KBM-7 (cell line): ENCODE data around the gene INSIG1.

ENCODE experiments used
- DNase-seq: peaks from one replicate; pipeline ENCODE4 v3.0.0-alpha.2; 2015
- in situ Hi-C: fragments of 300-500 bp; cut with MboI; formaldehyde crosslinking; loops from 2 replicates; pipeline ENCODE4 v1.14.3; 2020; ENCODE audit warnings: low sequenced_read_pairs, low pct_unique_long_range_greater_than_20kb, mixed read lengths

The INSIG1 gene

DNA sequence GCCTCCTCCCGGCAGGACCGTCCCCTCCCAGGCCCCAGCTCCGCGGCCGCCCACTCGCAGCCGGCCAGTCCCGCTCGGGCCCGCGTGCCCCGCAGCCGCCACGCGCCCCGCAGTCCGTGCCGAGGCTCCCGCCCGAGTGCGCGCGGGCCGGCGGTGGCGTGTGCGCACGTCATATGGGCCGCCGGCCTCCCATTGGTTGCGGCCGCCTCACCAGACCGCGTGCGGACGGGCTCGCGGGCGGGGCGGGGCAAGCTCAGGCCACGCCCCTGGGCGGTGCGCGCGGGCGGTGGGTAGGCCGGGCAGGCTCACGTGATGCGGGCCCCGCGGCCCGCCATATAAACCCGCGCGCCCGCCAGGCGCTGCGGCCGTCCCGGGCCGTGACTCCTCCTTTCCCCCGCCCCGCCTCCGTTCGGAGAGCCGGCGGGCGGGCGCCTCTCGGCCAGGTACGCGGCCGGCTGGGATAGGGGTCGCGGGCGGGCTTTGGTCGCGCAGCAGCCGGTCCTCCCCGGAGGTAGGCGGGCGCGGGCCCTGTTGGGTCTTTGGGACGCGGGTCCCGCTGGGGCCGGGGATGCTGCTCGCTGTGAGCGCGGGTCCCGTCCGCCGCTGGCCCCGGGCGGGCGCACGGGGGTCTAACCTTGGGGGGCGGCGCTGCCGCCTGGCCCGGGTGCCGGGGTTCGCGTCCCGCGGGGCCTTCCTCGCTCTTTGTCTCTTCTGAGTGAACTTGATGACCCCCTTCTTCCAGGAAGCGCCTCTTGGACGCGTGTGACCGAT, at the start of gene INSIG1:
TSS of gene INSIG1 (plus strand) at position 362 of the 771 bp plus-strand sequence. CDS start at position 770, 408 bp downstream.
- in situ Hi-C loops = no loop called here
- DNase-seq = peak; percentile 93

DNA sequence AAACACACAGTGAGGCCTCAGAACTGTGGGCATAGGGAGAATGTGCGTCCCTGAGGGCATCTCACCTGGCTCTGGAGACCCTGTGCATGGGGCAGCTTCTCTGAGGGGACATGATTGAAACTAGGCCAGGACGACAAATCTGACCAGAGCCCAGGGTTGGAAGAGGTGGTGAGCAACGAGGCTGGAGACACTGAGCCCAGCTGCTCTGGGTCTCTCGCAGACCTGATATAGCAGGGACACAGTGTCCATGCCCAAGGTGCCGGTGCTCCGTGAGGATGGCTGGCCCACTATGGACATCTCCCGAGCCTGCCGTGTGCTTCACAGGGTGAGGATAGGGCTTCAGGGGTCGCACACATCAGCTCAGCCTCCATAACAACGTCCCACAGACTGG, 49.3 kb upstream of the INSIG1 start:
- no peak for DNase-seq
- in situ Hi-C loops = no loop called here

DNA sequence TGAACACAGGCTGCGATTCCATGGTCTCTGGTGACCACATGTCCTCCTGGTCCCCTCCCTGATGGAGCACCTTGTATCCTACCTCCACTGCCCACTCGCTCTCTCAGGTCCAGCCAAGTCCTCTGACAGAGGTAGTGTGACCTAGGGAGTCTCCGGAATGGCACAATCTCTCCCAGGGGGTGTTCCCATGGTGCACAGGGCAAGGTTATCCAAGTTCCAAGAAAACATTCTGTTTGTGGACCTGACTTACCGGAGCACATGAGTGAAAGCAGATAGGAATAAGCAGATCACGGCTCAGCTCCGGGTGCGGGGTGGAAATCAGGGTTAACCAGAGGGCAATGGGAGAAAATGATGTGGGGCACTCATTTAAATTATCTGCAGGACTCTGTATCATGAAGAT, 45.8 kb upstream of the INSIG1 start:
- DNase-seq = no peak
- in situ Hi-C loops = no loop called here

DNA sequence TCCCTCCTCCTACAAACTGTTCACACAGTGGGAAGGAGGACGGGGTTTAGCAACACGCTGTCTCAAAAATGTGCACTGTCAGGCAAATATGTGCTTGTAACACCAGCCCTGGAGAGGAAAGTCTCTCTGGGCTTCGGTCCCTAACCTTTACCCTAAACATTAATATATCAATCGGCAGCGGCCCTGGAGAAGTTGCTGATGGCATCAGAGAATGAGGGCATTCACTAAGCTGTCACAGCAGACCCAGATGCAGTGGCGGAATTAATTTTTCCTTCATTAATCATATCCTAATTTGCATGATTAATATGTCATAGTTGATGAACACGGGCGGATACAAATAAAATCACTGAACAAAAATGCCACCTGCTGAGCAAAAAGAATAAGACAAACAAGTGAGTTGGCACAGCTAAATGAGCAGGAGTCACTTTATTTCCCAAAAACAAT, 45.2 kb upstream of the INSIG1 start:
- in situ Hi-C loops = no loop called here
- no peak for DNase-seq

DNA sequence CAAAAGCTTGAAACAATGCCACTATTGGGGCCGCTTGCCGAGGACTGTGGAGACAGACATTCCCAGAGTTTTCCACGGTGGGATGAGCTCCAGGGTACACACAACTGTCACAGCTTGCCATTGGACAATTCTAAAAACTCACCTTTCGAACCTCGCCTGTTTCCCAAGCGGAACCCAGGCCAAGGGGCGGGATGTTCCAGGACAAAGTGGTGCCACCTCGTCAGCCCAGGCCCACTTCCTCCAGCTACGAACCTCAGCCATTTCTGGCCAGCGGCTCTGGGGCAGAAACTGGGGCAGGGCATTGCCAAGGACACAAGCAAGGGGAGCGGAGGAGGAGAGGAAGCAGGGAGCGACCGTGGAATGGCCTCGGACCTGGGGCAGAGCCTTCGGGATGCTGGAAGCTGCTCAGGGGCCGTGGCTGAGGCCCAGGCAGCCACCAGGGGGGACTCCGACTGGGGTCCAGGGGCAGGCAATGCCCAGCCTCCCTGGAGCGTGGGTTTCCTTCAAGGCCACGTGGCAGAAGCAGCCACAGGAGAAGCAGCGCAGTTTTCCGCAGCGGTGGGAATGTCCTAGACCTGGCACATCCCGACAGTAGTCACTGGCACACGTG, 44.7 kb upstream of the INSIG1 start:
- in situ Hi-C loops = no loop called here
- DNase-seq = no peak

DNA sequence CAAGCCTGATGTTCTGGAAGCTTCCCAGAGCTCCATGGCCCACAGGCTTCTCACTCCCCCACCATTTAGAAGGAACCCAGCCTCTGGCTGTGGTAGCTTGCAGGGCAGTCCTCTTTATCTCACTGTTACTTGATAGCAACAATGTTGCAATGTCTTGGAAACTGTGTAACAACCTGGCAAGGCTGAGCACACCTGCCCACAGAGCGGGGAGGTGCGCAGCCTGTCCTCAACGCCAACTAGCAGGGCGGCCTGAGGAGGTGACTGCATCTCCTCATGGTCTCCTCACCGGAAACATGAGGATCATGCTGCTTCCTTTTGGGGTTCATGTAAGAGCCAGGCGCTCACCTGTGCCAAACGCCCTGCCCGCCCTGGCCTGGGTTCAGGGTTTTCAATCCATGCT, 43.7 kb upstream of the INSIG1 start:
- in situ Hi-C loops = no loop called here
- no peak for DNase-seq

DNA sequence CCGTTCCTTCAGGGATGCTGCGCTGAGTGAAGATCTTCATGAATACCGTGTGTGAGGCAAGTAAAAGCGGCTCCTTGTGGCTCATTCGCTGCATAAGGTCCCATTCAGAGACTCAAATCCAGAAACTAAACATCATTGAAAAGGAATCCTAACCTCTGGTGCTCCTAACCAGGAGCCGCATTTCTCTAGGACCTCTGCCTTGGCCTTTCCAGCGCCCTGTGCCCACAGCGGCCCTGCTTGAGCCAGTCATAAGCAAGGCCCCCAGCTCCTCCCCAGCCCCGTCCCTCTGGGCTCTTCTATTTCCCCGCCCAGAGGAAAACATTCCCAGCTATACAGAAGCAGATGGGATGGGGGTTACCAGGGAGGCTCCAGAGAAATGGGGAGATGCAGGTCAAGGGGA, 42.6 kb upstream of the INSIG1 start:
- in situ Hi-C loops = no loop called here
- no peak for DNase-seq

DNA sequence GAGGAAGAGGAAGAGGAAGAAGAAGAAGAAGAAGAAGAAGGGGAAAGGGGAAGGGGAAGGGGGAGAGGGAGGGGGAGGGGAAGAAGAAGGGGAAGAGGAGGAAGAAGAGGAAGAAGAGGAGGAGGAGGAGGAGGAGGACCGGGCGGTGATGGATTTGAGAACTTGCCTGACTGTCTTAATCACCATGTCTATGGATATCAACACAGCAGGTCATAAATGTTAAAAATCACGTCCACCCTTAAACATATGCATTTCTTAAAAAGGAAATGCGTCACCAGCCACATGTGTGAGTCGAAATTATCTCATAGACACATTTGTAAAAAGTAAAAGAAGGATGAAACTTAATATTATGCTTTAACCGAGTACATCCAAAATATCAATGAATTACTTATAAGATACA, 42.1 kb upstream of the INSIG1 start:
- no peak for DNase-seq
- in situ Hi-C loops = no loop called here

DNA sequence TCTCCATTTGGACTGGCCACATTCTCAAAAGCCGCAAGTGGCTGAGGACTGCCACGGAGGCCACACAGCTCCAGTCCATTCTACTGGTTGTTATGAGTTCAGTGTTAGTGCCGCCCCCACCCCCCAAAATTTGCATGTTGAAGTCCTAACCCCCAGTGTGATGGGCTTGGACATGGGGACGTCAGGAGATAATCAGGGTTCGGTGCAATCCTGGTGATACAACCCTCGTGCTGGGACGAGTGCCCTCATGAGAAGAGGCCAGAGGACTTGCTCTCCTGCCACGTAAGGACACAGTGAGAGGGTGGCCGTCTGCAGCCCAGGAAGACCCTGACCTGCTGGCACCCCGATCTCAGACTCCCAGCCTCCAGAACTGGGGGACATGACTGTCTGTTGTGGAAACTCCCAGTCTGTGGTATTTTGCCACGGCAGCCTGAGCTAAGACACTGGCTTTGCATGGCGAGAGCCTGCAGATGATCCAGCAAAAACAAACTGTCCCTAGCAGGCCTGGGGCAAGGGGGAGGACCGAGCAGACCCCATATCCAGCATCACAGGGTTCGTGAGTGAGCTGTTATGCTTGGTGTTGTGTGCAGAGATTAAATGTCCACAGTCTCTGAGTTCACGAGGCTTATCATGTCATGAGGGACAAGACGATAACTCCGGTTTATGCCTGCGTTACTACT, 41.5 kb upstream of the INSIG1 start:
- no peak for DNase-seq
- in situ Hi-C loops = no loop called here

DNA sequence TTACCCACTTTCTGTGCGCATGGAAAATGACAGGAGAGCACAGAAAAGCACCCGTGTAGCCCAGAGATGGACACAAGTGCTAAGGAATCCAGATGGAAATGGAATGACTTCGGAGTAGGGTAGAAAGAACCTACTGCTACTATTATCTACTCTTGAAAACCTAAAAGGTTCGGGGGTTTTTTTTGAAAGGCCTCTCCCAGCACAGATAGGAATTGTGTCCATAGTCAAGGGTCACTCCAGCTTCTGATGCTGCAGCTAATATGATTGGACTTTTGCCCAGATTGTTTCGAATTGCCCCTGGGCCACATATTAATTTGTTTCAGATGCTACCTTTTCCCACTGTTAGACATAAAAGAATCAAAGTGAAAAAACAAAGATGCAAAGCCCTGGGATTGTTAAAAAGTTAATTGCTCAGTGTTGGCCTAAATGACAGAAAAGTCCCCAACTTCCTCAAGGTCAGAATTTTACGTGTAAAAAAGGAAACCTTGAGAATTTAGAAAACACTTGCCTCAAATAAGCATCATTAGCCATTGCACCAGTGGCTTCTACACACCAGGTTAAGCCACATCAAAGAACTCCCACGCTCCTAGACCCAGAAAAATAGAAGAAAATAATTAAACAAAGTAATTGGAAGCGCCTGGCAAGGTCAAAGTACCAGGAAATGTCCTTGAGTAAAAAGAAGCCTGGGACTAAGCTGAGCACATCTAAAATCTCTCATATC, 40.8 kb upstream of the INSIG1 start:
- in situ Hi-C loops = no loop called here
- DNase-seq = no peak

DNA sequence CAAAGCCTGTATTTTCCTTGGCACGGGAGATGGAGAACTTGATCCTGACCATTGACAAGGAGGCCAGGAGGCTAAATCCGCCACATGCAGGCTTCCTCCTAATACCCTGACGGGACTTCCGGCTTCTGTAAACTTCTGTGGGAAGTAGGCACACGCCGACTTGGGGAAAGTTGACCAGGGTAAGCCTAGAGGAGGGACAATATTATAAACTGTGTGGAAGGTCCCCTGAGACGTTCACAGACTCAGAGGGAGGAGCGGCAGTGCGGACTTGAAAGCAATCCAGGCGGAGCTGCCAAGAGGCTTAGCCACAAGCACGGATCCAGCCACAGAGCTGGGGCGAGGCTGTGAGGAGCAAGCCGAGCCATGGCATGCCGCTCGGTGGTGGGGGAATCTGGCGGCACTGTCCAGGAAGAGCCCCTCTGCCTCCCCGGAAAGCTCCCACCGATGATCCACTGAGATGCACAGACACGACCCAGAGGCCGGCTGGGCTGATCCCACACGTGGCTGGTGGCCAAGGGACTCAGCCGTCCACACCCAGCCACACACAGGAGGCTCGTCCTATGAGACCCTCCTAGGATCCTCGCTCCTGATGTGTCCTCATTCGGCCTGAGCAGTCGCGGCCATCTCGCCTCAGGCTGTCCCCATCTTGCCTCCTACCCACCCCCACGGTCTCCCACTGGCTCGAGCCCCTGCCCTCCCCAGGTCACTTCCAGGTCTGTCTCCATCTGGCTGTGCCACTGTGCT, 40.0 kb upstream of the INSIG1 start:
- in situ Hi-C loops = no loop called here
- DNase-seq = no peak

DNA sequence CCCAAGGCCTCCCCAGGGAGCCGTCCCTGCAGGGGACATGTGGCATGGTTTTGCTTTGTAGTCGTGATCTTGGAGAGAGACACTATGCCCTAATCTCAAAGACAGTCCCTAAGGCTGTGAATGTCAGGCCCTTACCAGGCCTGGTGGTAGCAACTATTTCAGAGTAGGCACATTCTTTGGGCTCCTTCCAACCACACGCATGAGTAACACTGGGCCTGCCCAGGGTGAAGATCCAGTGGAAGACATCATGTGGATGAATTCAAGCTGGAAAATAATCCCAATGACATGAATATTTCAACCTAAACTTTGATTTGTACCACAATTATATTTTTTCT, 39.5 kb upstream of the INSIG1 start:
- in situ Hi-C loops = no loop called here
- DNase-seq = no peak

DNA sequence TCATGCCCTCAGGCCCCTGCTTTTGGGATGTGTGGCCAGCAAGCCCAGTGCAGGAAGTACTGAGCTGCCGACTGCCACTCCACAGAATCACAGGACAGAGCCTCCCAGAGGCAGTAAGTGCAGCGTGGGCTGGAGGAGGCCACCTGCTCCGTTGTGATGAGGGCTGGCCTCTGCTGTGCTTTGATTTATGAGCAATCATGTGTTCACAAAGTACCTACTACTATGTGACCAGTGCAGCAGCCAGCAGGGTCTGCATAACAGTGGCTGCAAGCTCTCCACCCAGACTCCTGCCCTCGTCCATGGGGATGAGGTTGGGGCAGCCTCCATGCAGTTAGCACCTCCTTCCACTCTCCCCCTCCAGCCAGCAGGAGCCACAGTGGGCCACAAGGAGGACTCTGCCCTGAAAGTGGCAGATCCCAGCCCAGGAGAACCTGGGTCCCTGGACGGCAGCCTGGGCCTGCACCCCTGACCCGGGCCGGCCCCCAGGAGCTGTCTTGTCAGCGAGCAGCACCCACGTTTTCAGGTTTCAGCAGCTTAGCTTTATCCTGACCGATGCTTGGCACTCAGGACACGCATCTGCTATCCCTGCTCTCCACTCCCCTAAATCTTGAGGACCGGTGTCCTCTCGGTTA, 37.7 kb upstream of the INSIG1 start:
- no peak for DNase-seq
- in situ Hi-C loops = no loop called here

DNA sequence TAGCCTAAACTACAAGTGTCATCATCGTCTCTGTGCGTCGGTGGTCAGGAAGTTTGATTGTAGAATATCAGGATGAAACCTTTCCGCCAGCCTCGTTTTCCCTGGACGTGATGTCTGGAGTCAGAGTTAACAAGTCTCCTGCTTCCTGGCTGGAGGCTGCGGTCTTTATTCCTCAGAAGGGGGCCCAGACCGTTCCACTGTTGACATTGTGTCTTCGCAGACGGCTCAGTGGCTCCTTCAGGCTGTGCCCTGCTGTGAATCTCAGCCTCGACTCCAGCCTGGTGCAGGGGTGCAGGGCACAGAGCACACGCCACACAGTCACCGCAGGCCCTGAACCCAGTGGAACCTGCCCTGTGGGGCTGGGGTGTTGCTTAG, 37.2 kb upstream of the INSIG1 start:
- DNase-seq = no peak
- in situ Hi-C loops = no loop called here

DNA sequence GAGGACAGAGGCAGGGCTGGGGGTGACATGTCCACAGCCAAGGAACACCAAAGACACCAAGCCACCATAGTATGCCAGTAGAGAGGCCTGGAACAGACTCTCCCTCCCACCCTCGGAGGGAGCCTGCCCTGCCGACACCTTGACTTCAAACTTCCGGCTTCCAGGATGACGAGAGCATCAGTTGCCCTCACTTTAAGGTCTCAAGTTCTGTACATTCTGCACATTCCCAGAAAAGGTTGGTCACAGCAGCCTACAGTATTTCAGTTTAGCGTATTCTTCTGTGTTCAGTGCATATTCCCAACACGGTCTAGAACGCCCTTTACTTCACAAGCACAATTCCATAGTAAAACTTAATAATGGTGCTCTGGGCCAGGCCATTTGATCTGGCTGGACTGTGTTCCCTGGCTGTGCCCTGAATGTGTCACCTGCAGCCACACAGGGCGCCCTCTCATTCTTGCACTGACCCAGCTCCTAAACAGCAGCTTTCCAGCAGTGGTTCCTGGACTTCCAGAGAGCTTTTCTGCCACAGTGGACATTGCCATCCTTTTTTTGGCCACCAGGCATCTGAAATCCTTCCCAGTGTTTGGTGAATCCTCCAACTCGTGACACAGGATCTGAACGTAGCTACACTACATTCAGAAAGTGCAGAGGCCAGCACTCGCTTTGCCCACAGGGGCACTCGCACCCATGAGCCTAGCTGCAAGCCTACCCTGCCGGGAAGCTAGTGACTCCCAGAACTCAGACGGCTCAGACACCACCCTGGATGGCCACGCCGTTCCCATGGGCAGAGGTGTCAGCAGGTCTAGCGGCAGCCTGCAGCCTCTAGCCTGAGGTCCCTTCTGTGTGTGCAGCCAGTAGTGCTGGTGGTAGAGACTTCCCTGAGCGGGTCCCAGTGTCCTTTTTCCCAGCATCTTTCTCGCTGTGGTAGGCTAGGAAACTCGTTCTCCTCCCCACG, 36.4 kb upstream of the INSIG1 start:
- DNase-seq = no peak
- in situ Hi-C loops = no loop called here

DNA sequence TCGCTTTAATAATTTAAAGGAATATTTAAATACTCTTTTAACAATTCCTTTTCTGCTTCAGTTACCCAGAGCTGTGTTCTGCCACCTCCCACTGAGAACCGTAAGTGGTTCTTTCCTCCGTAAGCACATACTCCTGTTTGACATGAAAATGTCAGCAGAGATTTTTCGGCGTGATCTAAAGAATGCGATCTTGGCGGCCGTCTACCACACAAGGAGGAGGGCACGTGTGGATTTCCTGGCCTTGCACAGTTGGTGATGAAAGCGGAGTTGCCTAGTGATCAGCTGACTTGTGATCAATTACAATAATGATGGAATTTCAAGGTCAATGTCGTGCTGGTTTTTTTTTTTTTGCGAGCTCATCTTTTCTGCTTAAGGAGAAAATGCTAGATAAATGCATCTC, 35.6 kb upstream of the INSIG1 start:
- no peak for DNase-seq
- in situ Hi-C loops = no loop called here

DNA sequence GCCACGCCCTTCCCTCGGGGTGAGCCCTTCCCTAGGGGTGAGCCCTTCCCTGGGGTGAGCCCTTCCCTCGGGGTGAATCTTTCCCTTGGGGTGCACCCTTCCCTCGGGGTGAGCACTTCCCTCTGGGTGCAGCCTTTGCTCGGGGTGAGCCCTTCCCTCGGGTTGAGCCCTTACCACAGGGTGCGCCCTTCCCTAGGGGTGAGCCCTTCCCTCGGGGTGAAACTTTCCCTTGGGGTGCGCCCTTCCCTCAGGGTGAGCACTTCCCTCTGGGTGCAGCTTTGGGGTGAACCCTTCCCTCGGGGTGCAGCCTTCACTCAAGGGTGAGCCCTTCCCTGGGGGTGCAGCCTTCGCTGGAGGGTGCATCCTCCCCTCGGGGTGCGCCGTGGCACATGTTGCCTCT, 34.6 kb upstream of the INSIG1 start:
- in situ Hi-C loops = no loop called here

DNA sequence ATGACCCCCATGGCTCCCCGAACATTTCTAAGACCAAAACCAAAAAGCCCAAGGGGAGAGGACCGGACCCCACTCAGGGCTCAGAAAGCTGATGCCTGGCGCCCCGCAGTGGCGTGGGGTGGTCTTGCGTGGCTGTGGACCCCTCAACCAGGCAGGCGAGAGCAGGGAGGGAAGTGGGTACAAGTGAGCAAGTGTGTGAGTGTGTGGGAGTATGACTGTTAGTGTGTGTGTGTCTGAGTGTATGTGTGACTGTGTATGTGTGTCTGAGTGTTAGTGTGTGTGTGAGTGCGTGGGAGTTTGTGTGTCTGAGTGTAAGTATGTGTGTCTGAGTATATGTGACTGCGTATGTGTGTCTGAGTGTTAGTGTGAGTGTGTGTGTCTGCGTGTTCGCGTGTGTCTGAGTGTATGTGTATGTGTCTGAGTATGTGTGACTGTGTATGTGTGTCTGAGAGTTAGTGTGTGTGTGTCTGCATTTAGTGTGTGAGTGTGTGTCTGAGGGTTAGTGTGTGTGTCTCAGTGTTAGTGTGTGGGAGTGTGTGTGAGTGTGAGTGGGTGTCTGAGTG, 34.0 kb upstream of the INSIG1 start:
- in situ Hi-C loops = no loop called here
- peak; percentile 42 for DNase-seq

More for the DNA sequence above, 34.6 kb upstream of the INSIG1 start:
- DNase-seq = no peak
